Colon (tissue), 2 donors: Measurements from ENCODE around the gene PLXNB3.

Experiments used
- FAIRE-seq: peaks from 2 replicates; lab custom pipeline; 2012; peaks lifted over from hg19 to GRCh38; lab: Jason Lieb, UNC
- donor health status: control.
- donor health status: control.

The PLXNB3 gene

GRCh38 chrX:153773741-153774575 is 9.9 kb downstream of the PLXNB3 start:
- no peak for FAIRE-seq

- FAIRE-seq = no peak
These were observed 10.7 kb downstream of the PLXNB3 start for GRCh38 chrX:153774576-153775292.

GRCh38 chrX:153775293-153776119 is 11.5 kb downstream of the PLXNB3 start:
- no peak for FAIRE-seq

- no peak for FAIRE-seq
These were observed 12.1 kb downstream of the PLXNB3 start for GRCh38 chrX:153776120-153776599.

- FAIRE-seq = no peak
These were observed 12.6 kb downstream of the PLXNB3 start for GRCh38 chrX:153776611-153777045.

GRCh38 chrX:153777261-153778090 is 13.4 kb downstream of the PLXNB3 start:
- no peak for FAIRE-seq

GRCh38 chrX:153778181-153778580 is 14.1 kb downstream of the PLXNB3 start:
- FAIRE-seq = no peak

- no peak for FAIRE-seq
These were observed 14.6 kb downstream of the PLXNB3 start for GRCh38 chrX:153778684-153779101.

GRCh38 chrX:153779891-153780677 is 16.0 kb downstream of the PLXNB3 start:
- FAIRE-seq = no peak

GRCh38 chrX:153780678-153781427 is 16.8 kb downstream of the PLXNB3 start, which contains the start of gene SRPK3:
SRPK3 (plus strand) TSS chrX:153781041; CDS start chrX:153781087, 46 bp downstream.
- FAIRE-seq = no peak

- FAIRE-seq = no peak
These were observed 17.5 kb downstream of the PLXNB3 start for GRCh38 chrX:153781428-153782047.

GRCh38 chrX:153782313-153782712 is 18.3 kb downstream of the PLXNB3 start:
- FAIRE-seq = no peak

- FAIRE-seq = no peak
These were observed 18.8 kb downstream of the PLXNB3 start for GRCh38 chrX:153782871-153783270.

- FAIRE-seq = no peak
These were observed 19.4 kb downstream of the PLXNB3 start for GRCh38 chrX:153783378-153784013.

GRCh38 chrX:153784325-153784967 is 20.4 kb downstream of the PLXNB3 start:
- FAIRE-seq = no peak

- FAIRE-seq = no peak
These were observed 22.6 kb downstream of the PLXNB3 start for GRCh38 chrX:153786669-153787068.

GRCh38 chrX:153789654-153790053 is 25.6 kb downstream of the PLXNB3 start:
- no peak for FAIRE-seq
